Keratinocyte (primary cell): ENCODE results near the gene MARCOL.

Source experiments
- CTCF ChIP-seq, 3 experiments: IDR thresholded peaks in 1 of 3; conservative IDR thresholded peaks in 1 of 3; optimal IDR thresholded peaks in 1 of 3; 2 replicates in 2 of 3; 3 replicates in 1 of 3; pipeline versions ENCODE3 to v1.5.1; 2011; ENCODE audit warnings: low read length in 3 of 3, mild to moderate bottlenecking in 3 of 3, moderate library complexity in 2 of 3, control low read depth in 1 of 3, inconsistent platforms in 1 of 3; ENCODE audit not compliant: insufficient read depth in 2 of 3; ENCODE audit errors: extremely low read depth in 1 of 3
- EZH2 ChIP-seq: IDR thresholded peaks from one replicate; pipeline ENCODE4 v1.6.1; 2012; ENCODE audit warnings: inconsistent platforms, mild to moderate bottlenecking, low read length, moderate library complexity

DNA sequence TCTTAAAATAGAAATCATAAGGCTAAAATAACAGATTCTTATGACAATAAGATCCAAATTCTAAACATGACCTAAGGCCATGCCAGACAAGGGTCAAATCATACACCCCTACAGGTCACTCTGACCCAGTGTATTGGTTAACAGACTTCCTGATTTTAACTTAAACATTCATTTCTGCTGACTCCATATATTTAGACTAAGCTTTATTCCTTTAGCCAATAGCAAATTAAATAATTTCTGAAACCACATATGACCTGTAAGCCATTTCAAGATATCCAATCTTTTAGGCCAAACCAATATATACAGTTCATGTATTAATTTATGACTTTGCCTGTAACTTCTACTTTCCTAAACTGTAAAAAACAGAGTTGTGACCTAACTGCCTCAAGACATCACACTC lies 22.9 kb downstream of the MARCOL start:
- TF ChIP-seq CTCF (optimal IDR thresholded peaks at IDR 0.05 in 1 of 3, IDR thresholded peaks at IDR 0.05 in 1 of 3, conservative IDR thresholded peaks at IDR 0.05 in 1 of 3; ENCODE audit: extremely low read depth in 1 of 3, insufficient read depth in 2 of 3, low read length in 3 of 3) = no peak
- no peak for TF ChIP-seq EZH2
